Cardiac septum (tissue), 1 donor: ENCODE results near the gene AVL9. TPM values are rescaled to one million over a fixed set of nuclear protein-coding genes. Genes with fewer than 3 reads are reported as not detected.
A peak's percentile ranks its signal among the peaks of the same experiment; 100 is the strongest.
"Not testable (repeated sequence)": the region's sequence is repeated elsewhere in the genome, so short reads cannot be mapped to it uniquely, and the experiment has no call there.

Source experiments
- DNase-seq: peaks from one replicate; pipeline ENCODE4 v3.0.0-alpha.2; 2020; ENCODE audit warnings: low spot score
- intact Hi-C: fragments of 100-400 bp; cut with DNase I; formaldehyde crosslinking; loops from one replicate; pipeline ENCODE4 v1.14.0; 2022
- total RNA-seq: library from RNA; stranded (reverse); fragmentation: NEBNext Ultra II Directional; extraction: Animal tissue kit (Norgen Biotek cat#: 25700); gene quantifications from one replicate; pipeline ENCODE4 v1.2.1, GENCODE V29; 2021
- donor health status: DM: no; HTN: no; CAD: no.

AVL9 gene
- total RNA-seq, 1 donor from 2014 or later = 12.5 TPM

DNA sequence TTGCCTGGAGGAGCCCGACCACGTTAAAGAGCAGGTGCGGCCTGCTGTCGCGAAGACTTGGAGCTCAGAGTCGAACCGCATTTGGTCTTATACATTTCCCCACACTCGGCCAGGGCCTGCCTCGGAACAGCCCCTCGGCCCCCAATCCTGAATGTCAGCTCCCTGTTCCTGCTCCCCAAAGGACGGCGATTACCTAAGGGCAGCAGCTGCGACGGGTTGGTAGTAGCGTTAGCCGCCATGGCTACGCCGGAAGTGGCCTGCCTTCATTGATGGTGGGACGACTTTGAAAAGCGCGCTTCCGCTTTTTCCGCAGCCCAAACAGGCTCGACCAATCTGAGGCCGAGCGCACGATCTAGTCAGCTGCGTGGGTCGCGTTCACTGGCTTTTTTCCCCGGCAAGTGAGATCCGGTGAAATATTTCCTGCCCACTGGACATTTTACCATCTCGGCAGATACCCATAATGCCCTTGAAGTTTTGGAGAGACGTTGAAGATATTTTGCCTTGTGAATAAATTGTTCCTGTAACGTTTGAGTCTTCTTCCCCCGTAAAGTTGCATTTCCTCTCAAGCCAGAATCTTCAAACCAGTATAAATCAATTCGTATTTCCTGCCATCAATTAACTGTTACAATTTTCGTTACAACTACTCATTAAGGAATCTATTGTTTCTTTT, 5.0 kb upstream of the AVL9 start, which contains the start of gene LSM5:
TSS of gene LSM5 (minus strand) at position 254 of the 670 bp plus-strand sequence. CDS start at position 239, 15 bp downstream.
- intact Hi-C loops = loop anchor here (2.0 to 10.0 kb wide), 2 partner anchors 97 to 615 kb away; partner anchors contain the start of gene RP9
- peak; percentile 96 for DNase-seq

DNA sequence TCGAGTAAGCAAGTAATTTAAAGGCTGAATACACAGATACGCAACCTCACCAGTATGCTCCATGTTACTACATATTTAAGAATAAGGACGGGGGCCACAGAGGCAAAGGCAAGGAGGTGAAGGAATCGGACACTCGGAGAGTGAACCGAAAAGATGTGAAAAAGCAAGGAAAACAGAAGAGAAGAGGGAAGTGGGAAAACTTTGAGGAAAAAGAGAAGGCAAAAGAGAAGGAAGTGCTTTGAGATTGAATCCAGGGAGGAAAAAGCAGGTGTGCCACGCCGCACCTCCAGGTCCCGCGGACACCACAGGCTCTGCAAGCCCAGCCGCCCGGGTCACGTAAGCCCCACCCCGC, 367 bp upstream of the AVL9 start:
- DNase-seq = no peak
- intact Hi-C loops = loop anchor here (10.0 kb wide), 1 partner anchor 610 kb away; the partner anchor contains the start of gene RP9

DNA sequence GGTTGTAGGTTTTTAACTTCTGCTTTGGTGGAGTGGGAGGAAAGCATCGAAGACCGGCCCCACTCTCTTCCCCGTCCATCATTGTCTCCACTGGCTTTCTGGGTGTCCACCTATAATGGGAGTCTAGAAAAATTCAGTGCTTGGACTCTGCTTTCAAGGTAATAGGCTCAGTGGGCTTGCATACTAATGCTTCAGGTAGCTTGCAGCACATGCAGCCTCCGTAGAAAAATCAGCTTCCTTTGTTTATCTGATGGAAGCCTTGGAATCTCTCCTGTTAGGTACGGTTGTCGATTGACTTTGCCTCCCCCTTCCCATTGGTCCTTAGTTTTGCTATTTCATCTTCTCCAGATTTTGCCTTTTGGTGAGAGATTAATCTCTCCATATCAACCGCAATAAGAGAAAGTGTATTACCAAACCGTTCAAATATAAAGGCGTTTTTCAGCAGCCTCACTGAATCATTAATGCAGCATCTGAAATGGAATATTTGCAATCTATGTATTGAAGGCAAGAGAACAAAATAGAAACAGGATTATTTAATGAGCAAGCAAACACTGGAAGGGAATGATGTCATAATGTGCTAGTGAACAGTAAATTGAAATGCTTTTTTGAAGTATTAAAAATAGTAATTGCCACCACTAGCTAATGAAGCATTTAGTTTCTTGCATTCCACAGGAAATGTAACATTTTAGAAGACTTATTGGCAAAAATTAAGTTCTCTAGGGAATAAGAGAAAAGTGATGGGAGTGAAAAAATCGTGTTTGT, 944 bp downstream of the AVL9 start:
- no peak for DNase-seq
- intact Hi-C loops = loop anchor here (10.0 kb wide), 1 partner anchor 609 kb away; the partner anchor contains the start of gene RP9

DNA sequence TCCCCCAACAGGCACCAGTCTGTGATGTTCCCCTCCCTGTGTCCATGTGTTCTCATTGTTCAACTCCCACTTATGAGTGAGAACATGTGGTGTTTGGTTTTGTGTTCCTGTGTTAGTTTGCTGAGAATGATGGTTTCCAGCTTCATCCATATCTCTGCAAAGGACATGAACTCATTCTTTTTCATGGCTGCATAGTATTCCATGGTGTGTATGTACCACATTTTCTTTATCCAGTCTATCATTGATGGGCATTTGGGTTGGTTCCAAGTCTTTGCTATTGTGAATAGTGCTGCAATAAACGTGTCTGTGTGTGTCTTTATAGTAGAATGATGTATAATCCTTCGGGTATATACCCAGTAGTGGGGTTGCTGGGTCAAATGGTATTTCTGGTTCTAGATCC, 4.5 kb downstream of the AVL9 start:
- not testable (repeated sequence) for DNase-seq
- intact Hi-C loops = loop anchor here (10.0 kb wide), 1 partner anchor 605 kb away; the partner anchor contains the start of gene RP9

DNA sequence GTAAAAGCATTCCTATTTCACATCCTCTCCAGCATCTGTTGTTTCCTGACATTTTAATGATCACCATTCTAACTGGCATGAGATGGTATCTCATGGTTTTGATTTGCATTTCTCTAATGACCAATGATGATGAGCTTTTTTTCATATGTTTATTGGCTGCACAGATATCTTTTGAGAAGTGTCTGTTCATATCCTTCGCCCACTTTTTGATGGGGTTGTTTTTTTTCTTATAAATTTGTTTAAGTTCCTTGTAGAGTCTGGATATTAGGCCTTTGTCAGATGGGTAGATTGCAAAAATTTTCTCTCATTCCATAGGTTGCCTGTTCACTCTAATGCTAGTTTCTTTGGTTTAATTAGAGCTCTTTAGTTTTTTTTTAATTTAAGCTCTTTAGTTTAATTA, 4.9 kb downstream of the AVL9 start:
- intact Hi-C loops, DNase-seq: not testable (repeated sequence)

DNA sequence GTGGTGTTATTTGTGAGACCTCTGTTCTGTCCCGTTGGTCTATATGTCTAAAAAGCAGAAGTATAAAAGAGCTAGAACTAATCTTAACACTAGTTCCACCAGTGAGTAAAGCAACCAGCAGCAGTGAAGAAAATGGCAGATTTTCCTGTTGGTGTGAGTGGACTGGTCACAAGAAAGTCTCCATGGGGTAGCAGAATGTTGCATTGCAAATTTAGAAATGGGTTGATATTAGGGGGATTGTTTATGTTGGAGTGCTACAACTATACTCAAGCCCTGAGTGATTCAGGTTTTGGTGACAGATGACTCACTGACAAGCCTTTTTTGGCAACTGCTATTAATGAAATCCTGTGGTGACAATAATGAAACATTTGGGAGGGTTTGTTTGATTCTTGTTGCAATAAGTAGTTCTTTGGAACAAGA, 5.6 kb downstream of the AVL9 start:
- intact Hi-C loops = no loop called here
- no peak for DNase-seq

DNA sequence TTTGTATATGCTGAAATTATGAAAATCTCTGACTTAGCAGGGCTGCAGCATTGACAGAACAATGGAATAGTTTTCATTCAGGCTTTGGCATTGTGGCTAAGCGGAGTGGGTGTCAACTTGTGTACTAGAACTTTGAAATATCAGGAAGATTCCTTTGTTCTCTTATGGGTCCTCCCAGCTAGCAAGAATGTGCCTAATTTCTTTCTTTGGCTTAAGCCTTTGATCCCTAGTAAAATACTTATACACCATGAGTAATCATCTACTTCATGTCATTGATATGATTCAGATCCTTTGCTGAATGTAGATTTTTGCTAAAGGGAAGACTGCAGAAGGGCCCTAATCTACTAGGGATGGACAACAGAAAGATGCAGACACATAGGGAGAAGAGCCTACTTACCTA, 6.2 kb downstream of the AVL9 start:
- intact Hi-C loops = no loop called here
- DNase-seq = no peak

DNA sequence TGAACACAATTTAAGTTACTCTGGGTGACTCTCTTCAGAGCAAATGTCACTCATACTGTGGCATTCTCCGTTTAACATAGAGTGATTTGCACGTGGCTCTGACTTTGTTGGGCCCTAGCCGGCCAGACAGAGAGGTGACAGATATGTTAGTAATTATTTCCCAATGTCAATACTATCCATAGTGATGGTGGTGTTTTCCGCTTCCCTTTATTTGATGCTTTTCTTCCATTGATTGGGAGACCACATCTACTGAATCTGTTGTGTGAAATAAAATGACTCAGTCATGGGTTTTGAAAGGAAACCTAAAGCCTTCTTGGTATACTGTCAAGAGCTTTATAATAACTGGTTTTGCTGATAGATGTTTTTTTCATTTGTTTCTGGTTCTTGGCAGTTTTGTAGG, 7.4 kb downstream of the AVL9 start:
- DNase-seq = no peak
- intact Hi-C loops = no loop called here

DNA sequence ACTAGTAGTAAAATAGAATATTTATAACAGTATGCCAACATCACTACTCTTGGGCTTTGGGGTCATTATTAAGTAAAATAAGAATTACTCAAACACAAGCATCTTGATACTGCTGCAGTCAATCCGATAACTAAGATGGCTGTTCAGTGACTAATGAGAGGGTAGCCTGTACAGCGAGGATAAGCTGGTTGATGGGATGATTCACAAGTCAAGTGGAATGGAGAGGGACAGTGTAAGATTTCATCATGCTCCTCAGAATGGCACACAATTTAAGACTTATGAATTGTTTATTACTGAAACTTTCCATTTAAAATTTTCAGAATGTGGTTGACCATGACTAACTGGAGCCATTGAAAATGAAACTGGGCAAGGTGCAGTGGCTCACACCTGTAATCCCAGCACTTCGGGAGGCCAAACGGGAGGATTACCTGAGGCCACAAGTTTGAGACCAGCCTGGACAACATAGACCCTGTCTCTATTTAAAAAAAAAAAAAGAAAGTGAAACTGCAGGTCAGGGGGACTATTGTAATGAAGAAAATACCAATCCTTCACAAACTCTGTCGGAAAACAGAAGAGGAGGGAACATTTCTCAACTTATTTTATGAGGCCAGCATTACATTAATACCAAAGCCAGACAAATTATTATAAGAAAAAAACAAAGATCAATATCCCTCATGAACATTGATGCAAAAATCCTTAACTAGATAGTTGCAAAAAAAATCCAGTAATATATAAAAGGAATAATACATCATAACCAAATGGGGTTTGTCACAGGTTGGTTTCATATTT, 11.2 kb downstream of the AVL9 start:
- intact Hi-C loops = no loop called here

DNA sequence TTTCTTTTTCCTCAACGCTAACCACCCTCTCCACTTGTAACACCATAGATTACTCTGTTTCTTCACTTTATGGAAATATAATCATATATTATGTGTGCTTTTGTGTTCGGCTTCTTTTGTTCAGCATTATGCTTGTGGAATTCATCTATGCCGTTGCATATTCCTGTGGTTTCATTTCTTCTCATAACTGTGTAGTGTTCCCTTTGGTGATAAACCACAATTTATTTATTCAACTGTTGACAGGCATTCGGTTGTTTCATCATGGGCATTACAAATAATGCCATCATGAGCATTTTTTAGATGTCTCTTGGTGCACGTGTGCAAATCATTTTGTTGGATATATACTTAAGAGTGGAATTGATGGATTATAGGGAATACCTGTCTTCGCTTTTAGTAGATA, 12.1 kb downstream of the AVL9 start:
- intact Hi-C loops = no loop called here
- no peak for DNase-seq

More for the DNA sequence above, 11.2 kb downstream of the AVL9 start:
- DNase-seq = no peak

DNA sequence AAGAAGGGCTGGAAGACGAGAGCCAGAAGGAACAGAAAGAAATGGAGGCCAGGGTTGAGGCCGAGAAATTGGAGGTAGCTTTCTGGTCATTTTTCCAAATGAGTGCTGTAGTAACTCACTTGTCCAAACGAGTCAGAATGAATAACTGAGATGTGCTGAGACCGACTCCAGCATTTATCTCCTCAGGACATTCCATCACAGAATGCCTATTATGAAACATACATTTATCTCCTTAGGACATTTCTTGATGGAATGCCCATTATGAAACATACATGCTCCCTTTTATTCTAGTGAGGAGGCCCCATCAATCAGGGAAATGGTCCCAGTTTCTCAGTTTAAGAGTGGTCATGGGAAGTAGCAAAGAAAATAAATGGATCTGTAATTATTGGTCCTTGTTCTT, 16.5 kb downstream of the AVL9 start:
- intact Hi-C loops = no loop called here

DNA sequence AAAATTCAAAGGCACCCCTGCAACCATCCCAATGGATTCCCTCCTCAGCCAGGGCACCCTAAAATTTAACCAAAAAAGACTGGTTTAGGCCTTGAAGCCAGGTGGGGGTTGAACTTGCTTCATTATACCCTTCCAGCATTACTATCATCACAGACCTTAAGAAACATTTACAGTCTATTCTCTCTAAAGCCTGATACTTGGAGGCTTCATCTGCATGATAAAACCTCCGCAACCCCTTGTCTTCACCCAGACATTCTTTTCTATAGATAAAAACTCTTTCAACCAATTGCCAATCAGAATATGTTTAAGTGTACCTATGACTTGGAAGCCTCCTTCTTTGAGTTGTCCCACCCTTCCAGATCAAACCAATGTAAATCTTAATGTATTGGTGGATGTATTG, 17.9 kb downstream of the AVL9 start:
- no peak for DNase-seq
- intact Hi-C loops = no loop called here

More for the DNA sequence above, 16.5 kb downstream of the AVL9 start:
- no peak for DNase-seq

DNA sequence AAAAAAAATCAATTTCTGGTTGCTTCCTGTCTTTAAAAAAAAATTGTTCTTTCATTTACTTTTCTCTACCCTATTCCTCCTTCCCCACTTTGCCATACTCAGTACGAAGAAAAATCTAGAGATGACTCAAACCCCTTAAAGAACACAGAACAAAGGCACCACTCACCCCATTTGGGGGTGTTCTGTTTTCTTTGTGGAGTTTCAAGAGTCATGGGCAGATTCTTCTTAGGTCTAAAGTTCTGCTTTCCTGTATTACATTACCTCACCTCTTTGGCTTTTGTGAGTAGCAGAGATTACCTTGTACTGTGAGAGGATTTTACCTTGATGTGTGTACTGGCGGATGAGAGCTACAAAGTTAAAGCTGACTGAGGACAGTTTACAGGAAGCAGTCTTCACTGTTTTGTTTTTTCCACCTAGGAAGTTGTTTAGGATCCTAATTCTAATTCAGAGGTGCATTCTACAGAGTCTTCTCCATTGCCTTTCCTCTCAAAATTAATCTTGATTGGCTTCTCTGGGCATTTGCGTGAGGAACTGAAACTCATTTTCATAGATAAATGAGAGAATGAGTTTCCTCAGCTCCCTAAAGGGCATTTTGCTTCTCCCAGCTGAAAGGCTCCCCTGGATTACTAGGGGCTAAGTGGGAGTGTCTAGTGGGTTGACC, 20.7 kb downstream of the AVL9 start:
- no peak for DNase-seq
- intact Hi-C loops = no loop called here

DNA sequence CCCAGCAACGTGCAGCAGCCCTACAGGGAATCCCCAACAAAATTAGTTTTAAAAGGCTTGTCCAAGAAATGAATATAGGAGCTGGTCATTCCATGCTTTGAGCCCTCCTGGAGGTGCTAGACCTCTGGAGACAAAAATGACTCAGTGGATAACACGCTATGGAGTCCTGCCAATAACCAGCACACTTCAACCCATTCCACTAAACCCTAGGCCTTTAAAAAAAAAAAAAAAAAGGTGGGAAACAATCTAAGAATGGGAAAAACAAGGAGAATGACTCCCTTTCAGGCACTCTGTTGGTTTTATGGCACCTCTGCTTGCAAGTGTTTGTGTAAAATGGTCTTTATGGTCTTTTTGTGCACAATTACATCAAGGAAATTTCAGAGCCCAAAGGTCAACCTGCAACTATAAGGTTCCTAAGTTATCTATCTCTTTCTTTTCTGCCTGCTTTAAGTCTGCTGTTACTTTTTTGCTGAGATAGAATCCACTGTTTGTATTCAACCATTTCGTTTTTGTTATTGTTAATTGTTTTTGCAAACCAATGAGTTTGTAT, 21.3 kb downstream of the AVL9 start:
- no peak for DNase-seq
- intact Hi-C loops = no loop called here

DNA sequence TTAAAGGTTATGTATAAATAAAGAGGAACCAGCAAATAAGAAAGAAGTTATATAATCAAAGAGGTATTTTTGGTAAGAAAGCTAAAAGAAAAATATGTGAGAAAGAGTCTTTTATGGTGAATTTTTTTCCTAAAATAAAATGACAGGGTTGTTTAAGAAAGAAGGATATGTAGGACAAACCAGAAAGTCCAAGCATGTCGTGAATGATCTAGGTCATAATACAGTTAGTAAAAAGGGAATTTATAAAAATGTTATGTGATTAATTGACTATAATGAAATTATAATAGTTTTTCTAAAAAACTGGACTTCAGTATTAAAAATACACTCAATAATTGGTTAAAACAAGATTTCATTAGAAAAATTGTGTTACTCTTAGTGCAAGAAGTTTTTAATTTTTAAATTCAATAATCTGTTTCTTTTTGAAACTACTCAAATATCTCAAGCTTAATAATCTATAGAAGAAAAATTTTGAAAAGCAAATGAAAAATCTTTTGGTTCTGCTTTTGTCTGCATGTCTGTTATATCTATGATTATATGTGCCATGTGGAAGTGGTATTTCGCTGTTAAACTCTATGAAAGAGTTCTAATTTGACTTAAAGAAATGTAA, 23.3 kb downstream of the AVL9 start:
- intact Hi-C loops = no loop called here
- no peak for DNase-seq

DNA sequence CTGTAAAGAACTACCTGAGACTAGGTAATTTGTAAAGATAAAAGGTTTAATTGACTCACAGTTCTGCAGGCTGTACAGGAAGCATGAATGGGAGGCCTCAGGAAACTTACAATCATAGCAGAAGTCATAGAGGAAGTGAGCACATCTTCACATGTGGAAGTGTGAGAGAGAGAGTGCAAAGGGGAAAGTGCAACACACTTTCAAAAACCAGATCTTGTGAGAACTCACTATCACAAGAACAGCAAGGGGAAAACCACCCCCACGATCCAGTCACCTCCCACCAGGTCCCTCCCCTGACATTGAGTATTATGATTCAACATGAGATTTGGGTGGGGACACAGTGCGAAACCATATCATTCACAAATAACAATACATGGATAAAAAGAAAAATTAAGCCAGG, 24.5 kb downstream of the AVL9 start:
- no peak for DNase-seq
- intact Hi-C loops = no loop called here

DNA sequence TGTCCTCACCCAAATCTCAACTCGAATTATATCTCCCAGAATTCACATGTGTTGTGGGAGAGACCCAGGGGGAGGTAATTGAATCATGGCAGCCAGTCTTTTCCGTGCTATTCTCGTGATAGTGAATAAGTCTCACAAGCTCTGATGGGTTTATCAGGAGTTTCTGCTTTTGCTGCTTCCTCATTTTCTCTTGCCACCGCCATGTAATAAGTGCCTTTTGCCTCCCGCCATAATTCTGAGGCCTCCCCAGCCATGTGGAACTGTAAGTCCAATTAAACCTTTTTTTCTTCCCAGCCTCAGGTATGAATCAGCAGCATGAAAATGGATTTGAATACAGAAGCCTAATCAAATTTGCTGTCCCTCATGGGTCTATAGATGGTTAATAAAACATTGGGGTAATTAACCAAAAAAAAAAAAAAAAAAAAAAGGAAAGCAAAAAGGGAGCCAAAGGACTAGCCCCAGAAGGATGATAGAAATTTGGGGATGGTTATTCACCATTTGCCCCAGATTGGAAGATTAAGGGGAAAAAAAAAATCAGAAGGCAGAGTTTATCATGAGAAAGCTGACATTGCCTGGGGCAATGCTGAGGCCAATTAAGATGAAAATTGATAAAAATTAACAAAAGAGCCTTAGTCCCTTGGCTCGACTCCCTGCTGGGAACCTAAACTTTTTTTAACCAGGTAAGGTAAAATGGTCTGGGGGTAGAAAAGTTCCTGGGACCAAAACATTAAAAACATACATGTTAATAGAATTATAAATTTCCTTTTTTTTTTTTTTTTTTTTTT, 27.6 kb downstream of the AVL9 start:
- intact Hi-C loops = no loop called here
- no peak for DNase-seq

DNA sequence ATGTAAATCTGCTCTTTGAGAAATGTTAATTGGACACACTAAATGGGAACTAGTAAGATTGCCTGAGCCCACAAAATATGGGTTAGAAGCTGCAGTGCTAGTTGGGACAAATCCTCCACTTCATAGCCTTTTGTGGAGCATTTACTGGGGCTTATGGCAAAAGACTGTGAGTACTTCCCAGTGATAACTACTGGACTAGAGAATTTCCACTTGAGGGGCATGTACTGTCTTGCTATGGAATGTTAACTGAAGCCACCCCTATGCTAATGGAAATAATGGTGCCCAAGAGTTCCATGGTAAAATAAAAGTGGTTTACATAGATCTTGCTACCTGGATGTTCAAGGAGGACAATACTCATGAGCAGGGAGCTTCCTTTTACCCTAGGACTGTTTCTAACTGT, 29.3 kb downstream of the AVL9 start:
- intact Hi-C loops = no loop called here
- no peak for DNase-seq
